Esophagus (tissue), 2 donors: ENCODE results near the gene RTL9. TPM values are rescaled to one million over a fixed set of nuclear protein-coding genes. Genes with fewer than 3 reads are reported as not detected.
"Not testable (repeated sequence)": the region's sequence is repeated elsewhere in the genome, so short reads cannot be mapped to it uniquely, and the experiment has no call there.

ENCODE experiments used
- H3K27ac ChIP-seq, 2 donors: one replicate each; pipeline ENCODE4 v1.5.1; 2013; ENCODE audit warnings: low read depth in 2 of 2, mild to moderate bottlenecking in 2 of 2, inconsistent platforms in 1 of 2, low read length in 1 of 2, moderate library complexity in 1 of 2
- H3K27me3 ChIP-seq, 2 donors: one replicate each; pipeline ENCODE4 v1.6.1; 2013; ENCODE audit warnings: low read length in 2 of 2, control low read depth in 1 of 2, mild to moderate bottlenecking in 1 of 2; ENCODE audit not compliant: insufficient read depth in 2 of 2, control insufficient read depth in 1 of 2
- H3K36me3 ChIP-seq, 2 donors: one replicate each; pipeline ENCODE4 v1.6.1; 2013; ENCODE audit warnings: low read length in 1 of 2; ENCODE audit not compliant: control insufficient read depth in 2 of 2, insufficient read depth in 2 of 2
- H3K4me1 ChIP-seq, 2 donors: one replicate each; pipeline ENCODE4 v1.6.1; 2013; ENCODE audit warnings: low read length in 1 of 2; ENCODE audit not compliant: control insufficient read depth in 2 of 2, insufficient read depth in 2 of 2
- H3K4me3 ChIP-seq, 2 donors: one replicate each; pipeline ENCODE4 v1.5.1; 2013; ENCODE audit warnings: low read length in 2 of 2, mild to moderate bottlenecking in 2 of 2, low read depth in 1 of 2, moderate library complexity in 1 of 2
- H3K9me3 ChIP-seq, 2 donors: one replicate each; pipeline ENCODE4 v1.6.1; 2013; ENCODE audit warnings: mild to moderate bottlenecking in 2 of 2, low read depth in 1 of 2, low read length in 1 of 2, moderate library complexity in 1 of 2; ENCODE audit not compliant: control insufficient read depth in 2 of 2, insufficient read depth in 1 of 2
- WGBS, 2 donors: extraction: QIAGEN DNeasy Blood & Tissue Kit; methylation state at CpG; one replicate each; pipeline ENCODE4 v1.1.7; 2013; 5-methylcytosine and 5-hydroxymethylcytosine counted together
- polyA plus RNA-seq, 2 donors: library from polyadenylated mRNA; stranded (reverse); fragments of 200-250 nt; gene quantifications; one replicate each; pipeline ENCODE4 v1.2.3, GENCODE V29; 2013
- donor health status: healthy with polysubstance abuse.
- donor health status: Bipolar disorder and iron deficiency.

The RTL9 gene
- polyA plus RNA-seq, 2 donors, result 0.01 TPM; not detected in 1

DNA sequence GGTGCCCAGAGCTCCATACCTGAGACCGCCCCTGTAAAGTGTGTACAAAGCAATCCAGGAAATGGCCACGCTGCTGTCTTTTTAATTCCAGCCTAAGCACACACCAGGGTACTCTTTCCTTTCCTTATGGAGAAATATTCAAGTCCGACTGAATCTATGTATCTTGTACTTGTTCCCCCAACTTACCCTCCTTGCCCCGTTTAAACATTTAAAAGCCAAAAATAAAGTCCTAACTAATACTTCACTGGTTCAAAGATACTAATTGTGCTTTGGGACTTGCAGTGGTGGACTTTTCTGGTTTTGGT, 40.0 kb upstream of the RTL9 start:
- WGBS, 2 donors, result 5 to 25% methylated on average over 4 of the region's 4 CpGs
- H3K4me3 ChIP-seq, result peak overlapping the region; percentile 51 to 61
- no peaks in the 10 kb centered on the region for H3K4me1 ChIP-seq
- H3K9me3 ChIP-seq, result no peaks in the 10 kb centered on the region
- H3K36me3 ChIP-seq, result no peaks in the 10 kb centered on the region
- H3K27me3 ChIP-seq, result no peaks in the 10 kb centered on the region
- H3K27ac ChIP-seq, result peak overlapping the region; percentile 79 to 81

DNA sequence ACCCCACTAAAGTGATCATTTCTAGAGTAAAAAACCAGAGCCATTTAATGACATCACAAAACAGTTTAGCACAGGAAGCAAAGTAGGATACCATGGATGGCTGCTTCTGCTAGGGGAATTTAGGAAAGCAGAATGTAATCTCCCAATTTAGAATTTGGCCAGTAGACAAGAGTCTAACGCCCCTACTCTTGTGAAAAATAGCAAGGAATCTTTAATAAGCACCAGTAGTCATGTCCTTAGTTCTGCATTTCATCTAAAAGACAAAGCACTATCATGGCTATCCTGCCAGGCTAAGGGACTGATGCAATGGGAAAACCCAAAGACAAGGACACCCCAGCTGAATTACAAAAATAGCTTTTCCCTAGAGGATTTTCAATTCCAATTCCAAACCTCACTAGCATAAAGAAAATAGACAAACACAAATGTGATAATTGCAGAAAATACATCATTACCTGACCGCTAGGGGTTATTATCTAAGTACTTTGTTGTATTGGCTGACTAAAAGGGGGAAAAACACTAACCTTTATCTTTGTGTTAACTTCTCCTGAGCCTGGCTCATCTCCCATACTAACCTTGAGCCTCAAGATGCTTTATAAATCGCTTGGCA, 38.2 kb upstream of the RTL9 start:
- Histone ChIP-seq H3K36me3 (no peaks in the 10 kb centered on the region), H3K27me3 (no peaks in the 10 kb centered on the region), H3K4me1 (no peaks in the 10 kb centered on the region), H3K27ac (no peak overlapping the region), H3K9me3 (no peaks in the 10 kb centered on the region), H3K4me3 (no peak overlapping the region)
- WGBS, 2 donors, result 54 to 73% methylated on average over 3 of the region's 3 CpGs

DNA sequence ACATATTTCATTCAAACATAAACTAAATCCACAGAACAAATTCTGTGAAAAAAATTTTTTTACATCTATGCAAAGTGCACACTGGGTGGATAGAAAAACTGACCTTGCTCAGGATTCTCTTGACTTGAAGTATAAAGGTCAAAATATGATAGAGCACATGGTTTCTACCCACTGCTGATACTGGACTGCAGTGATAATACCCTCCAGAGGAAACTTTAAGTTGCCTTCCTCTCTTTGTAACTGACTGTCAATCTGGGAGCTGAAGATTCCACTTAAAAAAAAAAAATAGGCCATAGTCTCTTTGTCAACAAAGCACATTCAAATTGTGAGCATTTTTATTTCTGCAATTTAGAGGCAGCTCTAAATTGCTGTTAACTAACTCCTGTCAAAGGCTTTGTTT, 37.6 kb upstream of the RTL9 start:
- H3K27me3 ChIP-seq, result no peaks in the 10 kb centered on the region
- H3K4me3 ChIP-seq, result no peak overlapping the region
- no peak overlapping the region for H3K27ac ChIP-seq

DNA sequence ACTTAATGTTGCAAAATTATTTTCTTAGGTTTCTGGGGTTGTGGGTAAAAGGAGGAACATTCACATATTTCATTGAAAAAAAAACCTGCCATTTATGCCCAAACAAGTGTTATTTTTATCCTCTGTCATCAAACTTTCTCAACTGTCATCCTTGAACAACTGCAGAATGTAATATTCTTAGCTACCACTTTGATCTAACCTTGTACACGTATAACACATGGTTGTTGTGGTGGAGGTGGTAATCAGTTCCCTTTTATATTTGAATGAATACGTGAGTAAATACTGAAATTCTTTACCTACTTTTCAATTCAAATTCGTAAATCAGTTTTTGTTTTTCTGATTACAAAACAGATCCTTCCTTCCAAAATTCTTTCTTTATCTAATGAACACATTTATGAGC, 37.0 kb upstream of the RTL9 start:
- Histone ChIP-seq H3K27ac (no peak overlapping the region), H3K27me3 (no peaks in the 10 kb centered on the region), H3K4me3 (no peak overlapping the region), H3K4me1 (no peaks in the 10 kb centered on the region), H3K9me3 (no peaks in the 10 kb centered on the region), H3K36me3 (no peaks in the 10 kb centered on the region)
- WGBS, 2 donors, result 56 to 79% methylated on average over 3 of the region's 3 CpGs

More for the DNA sequence above, 37.6 kb upstream of the RTL9 start:
- Histone ChIP-seq H3K4me1 (no peaks in the 10 kb centered on the region), H3K9me3 (no peaks in the 10 kb centered on the region), H3K36me3 (no peaks in the 10 kb centered on the region)

DNA sequence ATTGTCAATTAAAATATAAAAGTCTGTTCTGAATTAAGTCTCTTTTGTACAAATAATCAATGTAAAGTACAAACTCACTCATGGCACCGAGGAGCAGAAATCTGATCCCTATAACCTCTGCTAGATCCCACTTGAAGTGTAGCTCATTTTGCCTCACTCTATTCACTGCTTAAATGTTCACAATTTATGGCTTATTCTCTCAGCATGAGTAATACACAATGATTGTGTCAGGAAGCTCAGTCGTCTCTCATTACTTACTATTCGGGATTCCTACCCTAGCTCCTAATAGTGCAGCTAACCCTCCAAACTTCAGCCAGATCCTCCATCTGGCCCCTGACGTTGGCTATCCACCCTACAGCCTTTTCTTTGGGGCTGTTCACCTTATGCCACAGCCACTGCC, 36.0 kb upstream of the RTL9 start:
- 54 to 68% methylated on average over 4 of the region's 4 CpGs for WGBS, 2 donors
- H3K27ac ChIP-seq, result no peak overlapping the region
- H3K4me1 ChIP-seq, result no peaks in the 10 kb centered on the region
- no peaks in the 10 kb centered on the region for H3K27me3 ChIP-seq
- no peaks in the 10 kb centered on the region for H3K36me3 ChIP-seq
- no peaks in the 10 kb centered on the region for H3K9me3 ChIP-seq
- no peak overlapping the region for H3K4me3 ChIP-seq

DNA sequence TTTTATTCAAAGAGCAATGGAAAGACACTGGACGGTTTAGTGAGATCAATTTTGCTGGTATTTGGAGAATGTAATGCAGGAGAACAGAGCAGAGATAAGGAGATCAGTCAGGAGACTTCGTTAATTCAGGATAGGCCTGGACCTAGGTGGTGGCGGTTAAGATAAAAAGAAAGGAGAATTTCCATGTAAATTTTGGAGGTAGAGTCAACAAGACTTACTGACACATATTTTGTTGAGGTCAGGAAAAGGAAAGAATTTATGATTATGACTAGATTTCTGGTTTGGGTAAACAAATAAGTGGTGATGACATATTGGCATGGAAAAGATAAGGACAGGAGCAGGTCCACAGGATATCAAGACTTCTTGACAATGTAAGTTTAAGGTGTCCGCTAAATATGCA, 31.9 kb upstream of the RTL9 start:
- no peaks in the 10 kb centered on the region for H3K9me3 ChIP-seq
- H3K4me1 ChIP-seq, result no peaks in the 10 kb centered on the region
- peaks cover 0 to 2% of the 10 kb centered on the region in 2 donors for H3K27me3 ChIP-seq
- H3K36me3 ChIP-seq, result no peaks in the 10 kb centered on the region
- WGBS, 2 donors, result 73 to 95% methylated on average over 4 of the region's 4 CpGs
- H3K4me3 ChIP-seq, result no peak overlapping the region
- no peak overlapping the region for H3K27ac ChIP-seq

DNA sequence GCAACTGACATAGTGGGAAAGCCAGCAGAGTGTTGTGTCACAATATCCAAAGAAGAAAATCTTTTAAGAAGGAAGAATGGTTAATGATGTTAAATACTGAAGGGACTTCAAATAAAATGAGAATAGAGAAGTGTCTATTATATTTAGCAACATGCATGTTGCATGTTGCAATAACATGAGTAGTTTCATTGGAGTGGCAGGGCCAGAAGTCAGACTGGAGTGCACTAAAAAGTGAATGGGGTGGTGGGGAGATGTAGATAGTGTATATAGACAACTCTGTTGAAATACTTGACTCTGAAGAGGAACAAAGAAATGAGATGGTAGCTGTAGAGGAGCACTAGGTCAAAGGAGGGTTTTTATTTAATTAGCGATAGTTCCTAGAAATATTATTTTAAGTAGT, 31.3 kb upstream of the RTL9 start:
- Histone ChIP-seq H3K9me3 (no peaks in the 10 kb centered on the region), H3K4me3 (no peak overlapping the region), H3K27me3 (peaks cover 0 to 2% of the 10 kb centered on the region in 2 donors), H3K36me3 (no peaks in the 10 kb centered on the region), H3K4me1 (no peaks in the 10 kb centered on the region), H3K27ac (no peak overlapping the region)
- 82 to 92% methylated on average over 1 of the region's 1 CpG for WGBS, 2 donors

DNA sequence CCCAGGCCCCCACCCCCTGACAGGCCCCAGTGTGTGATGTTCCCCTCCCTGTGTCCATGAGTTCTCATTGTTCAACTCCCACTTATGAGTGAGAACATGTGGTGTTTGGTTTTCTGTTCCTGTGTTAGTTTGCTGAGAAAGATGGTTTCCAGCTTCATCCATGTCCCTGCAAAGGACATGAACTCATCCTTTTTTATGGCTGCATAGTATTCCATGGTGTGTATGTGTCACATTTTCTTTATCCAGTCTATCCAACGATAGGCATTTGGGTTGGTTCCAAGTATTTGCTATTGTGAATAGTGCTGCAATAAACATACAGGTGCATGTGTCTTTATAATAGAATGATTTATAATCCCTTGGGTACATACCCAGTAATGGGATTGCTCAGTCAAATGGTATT, 30.0 kb upstream of the RTL9 start:
- H3K4me3 ChIP-seq, H3K9me3 ChIP-seq, H3K36me3 ChIP-seq, H3K4me1 ChIP-seq, H3K27me3 ChIP-seq, H3K27ac ChIP-seq: not testable (repeated sequence)
- WGBS, 2 donors, result 89 to 96% methylated on average over 1 of the region's 1 CpG

DNA sequence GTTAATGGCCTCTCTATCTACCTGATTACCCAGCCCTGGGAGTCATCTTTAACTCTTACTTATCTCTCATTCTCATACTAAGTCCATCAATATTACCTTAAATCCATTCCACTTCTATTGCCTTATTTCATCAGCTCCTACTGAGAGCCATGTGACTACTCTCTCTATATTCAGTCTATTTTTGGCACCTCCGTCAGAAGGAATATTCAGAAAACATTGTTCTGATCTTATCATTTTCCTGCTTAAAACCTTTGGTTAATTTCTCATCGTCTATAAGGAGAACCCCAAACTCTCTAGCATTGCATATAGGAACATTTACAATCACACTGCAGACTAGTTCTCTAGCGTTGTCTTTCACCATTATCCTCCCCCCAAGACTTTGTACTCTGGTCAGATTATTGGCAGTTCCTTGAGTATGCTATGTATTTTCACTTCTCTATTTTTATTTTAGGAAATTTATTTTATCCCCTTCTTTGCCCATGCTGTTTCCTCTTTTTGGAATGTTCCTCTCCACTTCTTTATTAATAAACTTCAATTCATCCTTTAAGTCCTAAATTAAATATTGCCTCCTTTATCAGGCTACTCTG, 27.1 kb upstream of the RTL9 start:
- 68 to 80% methylated on average over 3 of the region's 3 CpGs for WGBS, 2 donors
- Histone ChIP-seq H3K27ac (no peak overlapping the region), H3K36me3 (no peaks in the 10 kb centered on the region), H3K9me3 (no peaks in the 10 kb centered on the region), H3K4me1 (no peaks in the 10 kb centered on the region), H3K27me3 (peaks cover 0 to 2% of the 10 kb centered on the region in 2 donors), H3K4me3 (no peak overlapping the region)

DNA sequence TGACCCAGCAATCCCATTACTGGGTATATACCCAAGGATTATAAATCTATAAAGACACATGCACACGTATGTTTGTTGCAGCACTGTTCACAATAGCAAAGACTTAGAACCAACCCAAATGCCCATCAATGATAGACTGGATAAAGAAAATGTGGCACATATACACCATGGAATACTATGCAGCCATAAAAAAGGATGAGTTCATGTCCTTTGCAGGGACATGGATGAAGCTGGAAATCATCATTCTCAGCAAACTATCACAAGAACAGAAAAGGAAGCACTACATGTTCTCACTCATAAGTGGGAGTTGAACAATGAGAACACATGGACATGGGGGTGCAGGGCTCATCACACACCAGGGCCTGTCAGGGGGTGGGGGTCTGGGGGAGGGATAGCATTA, 25.2 kb upstream of the RTL9 start:
- not testable (repeated sequence) for H3K4me3 ChIP-seq, H3K27ac ChIP-seq, H3K9me3 ChIP-seq, H3K36me3 ChIP-seq, H3K4me1 ChIP-seq, H3K27me3 ChIP-seq
- 86 to 96% methylated on average over 1 of the region's 1 CpG for WGBS, 2 donors
